GM21576 (cell line): ENCODE data around the gene DAAM1.
A peak's percentile ranks its signal among the peaks of the same experiment; 100 is the strongest.

ENCODE experiments used
- ATAC-seq: cut with Tn5 transposase; IDR thresholded peaks from one replicate; pipeline ENCODE4 v1.9.1; 2021; ENCODE audit warnings: mild to moderate bottlenecking, moderate library complexity; ENCODE audit not compliant: unreplicated experiment

DAAM1 gene

GRCh38 chr14:59215757-59216156 lies 27.3 kb downstream of the DAAM1 start:
- no peak for ATAC-seq

GRCh38 chr14:59217011-59217410 lies 28.5 kb downstream of the DAAM1 start:
- ATAC-seq, result no peak

- ATAC-seq, result no peak
Observed at GRCh38 chr14:59221568-59221967, 33.1 kb downstream of the DAAM1 start.

GRCh38 chr14:59224341-59224740 lies 35.9 kb downstream of the DAAM1 start:
- no peak for ATAC-seq

- no peak for ATAC-seq
Observed at GRCh38 chr14:59225281-59225680, 36.8 kb downstream of the DAAM1 start.

GRCh38 chr14:59228421-59228820 lies 40.0 kb downstream of the DAAM1 start:
- no peak for ATAC-seq

- no peak for ATAC-seq
Observed at GRCh38 chr14:59229653-59230406, 41.4 kb downstream of the DAAM1 start.

- ATAC-seq, result no peak
Observed at GRCh38 chr14:59236195-59236594, 47.7 kb downstream of the DAAM1 start.

GRCh38 chr14:59238216-59238615 lies 49.7 kb downstream of the DAAM1 start:
- no peak for ATAC-seq

- ATAC-seq, result no peak
Observed at GRCh38 chr14:59239022-59239421, 50.6 kb downstream of the DAAM1 start.

GRCh38 chr14:59240356-59240755 lies 51.9 kb downstream of the DAAM1 start:
- peak; percentile 88 for ATAC-seq

- ATAC-seq, result no peak
Observed at GRCh38 chr14:59241121-59241520, 52.7 kb downstream of the DAAM1 start.

- ATAC-seq, result no peak
Observed at GRCh38 chr14:59243174-59243573, 54.7 kb downstream of the DAAM1 start.

GRCh38 chr14:59244581-59244980 lies 56.1 kb downstream of the DAAM1 start:
- no peak for ATAC-seq

- peak; percentile 81 for ATAC-seq
Observed at GRCh38 chr14:59245809-59246295, 57.4 kb downstream of the DAAM1 start.

GRCh38 chr14:59246566-59246965 lies 58.1 kb downstream of the DAAM1 start:
- no peak for ATAC-seq

- no peak for ATAC-seq
Observed at GRCh38 chr14:59247801-59248584, 59.5 kb downstream of the DAAM1 start.

- ATAC-seq, result no peak
Observed at GRCh38 chr14:59249029-59249428, 60.6 kb downstream of the DAAM1 start.

- no peak for ATAC-seq
Observed at GRCh38 chr14:59251811-59252771, 63.6 kb downstream of the DAAM1 start.

GRCh38 chr14:59252772-59253500 lies 64.5 kb downstream of the DAAM1 start:
- ATAC-seq, result no peak
